AG04449 (cell line): ENCODE results near the gene ELF2.

ENCODE experiments used
- CTCF ChIA-PET: fragments of 350-600 bp; formaldehyde crosslinking; extraction: SDS; loops from one replicate; lab custom pipeline; 2021; ENCODE audit warnings: antibody characterized with exemption; lab: Yijun Ruan, JAX
- POLR2A ChIA-PET: fragments of 400-600, 350-600 bp; formaldehyde crosslinking; extraction: SDS; loops from one replicate; lab custom pipeline; 2020; ENCODE audit warnings: antibody characterized with exemption, inconsistent platforms; lab: Yijun Ruan, JAX
- DNase-seq: peaks from one replicate; pipeline ENCODE4 v3.0.0-alpha.2; 2010; ENCODE audit warnings: low read depth, low spot score
- H3K4me3 ChIP-seq: 2 replicates; pipeline ENCODE4 v1.5.1; 2011; ENCODE audit warnings: low read depth, mild to moderate bottlenecking, control low read depth, low read length
- CTCF ChIP-seq: IDR thresholded peaks from one replicate; pipeline ENCODE4 v1.5.1; 2011; ENCODE audit warnings: mild to moderate bottlenecking, moderate library complexity, low read length, control low read depth, inconsistent platforms; ENCODE audit not compliant: insufficient read depth; ENCODE audit errors: missing control alignments

ELF2 gene

GRCh38 chr4:139154134-139154421, 22.9 kb downstream of the ELF2 start:
- no peak for TF ChIP-seq CTCF
- ChIA-PET CTCF (interaction anchor here (0.8 to 2.9 kb wide), 8 partner anchors 10 to 123 kb away, joined by 3 to 15 read pairs (median 3); no protein-coding TSS in a partner anchor), POLR2A (no interaction called here)
- no peak for DNase-seq
- H3K4me3 ChIP-seq = no peak overlapping the region

- CTCF ChIA-PET = interaction anchor here (0.9 to 2.9 kb wide), 5 partner anchors 12 to 122 kb away, joined by 3 to 15 read pairs (median 3); no protein-coding TSS in a partner anchor
Measured at GRCh38 chr4:139153411-139154133, 23.4 kb downstream of the ELF2 start.

GRCh38 chr4:139152249-139152648, 24.8 kb downstream of the ELF2 start:
- no peak for TF ChIP-seq CTCF
- ChIA-PET POLR2A (no interaction called here), CTCF (interaction anchor here (1.0 kb wide), 1 partner anchor 52 kb away, joined by 5 read pairs; no protein-coding TSS in a partner anchor)

More at GRCh38 chr4:139153411-139154133, 23.4 kb downstream of the ELF2 start:
- no peak overlapping the region for H3K4me3 ChIP-seq
- POLR2A ChIA-PET = no interaction called here
- TF ChIP-seq CTCF = no peak
- DNase-seq = no peak

GRCh38 chr4:139146926-139147629, 29.9 kb downstream of the ELF2 start:
- no peak for TF ChIP-seq CTCF
- POLR2A ChIA-PET = no interaction called here
- CTCF ChIA-PET = interaction anchor here (1.1 kb wide), 1 partner anchor 21 kb away, joined by 6 read pairs; no protein-coding TSS in a partner anchor
- H3K4me3 ChIP-seq = no peak overlapping the region
- DNase-seq = no peak

More at GRCh38 chr4:139152249-139152648, 24.8 kb downstream of the ELF2 start:
- H3K4me3 ChIP-seq = no peak overlapping the region
- DNase-seq = no peak

GRCh38 chr4:139145552-139145932, 31.5 kb downstream of the ELF2 start:
- DNase-seq = no peak
- no peak for TF ChIP-seq CTCF
- POLR2A ChIA-PET = no interaction called here
- CTCF ChIA-PET = interaction anchor here (1.0 to 1.2 kb wide), 2 partner anchors 44 to 151 kb away, joined by 3 to 4 read pairs; no protein-coding TSS in a partner anchor
- no peak overlapping the region for H3K4me3 ChIP-seq
